HEK293 (cell line): ENCODE measurements around the gene TRAF1.

Source experiments
- CTCF ChIA-PET: fragments of 350-600 bp; formaldehyde crosslinking; extraction: SDS; loops from one replicate; lab custom pipeline; 2021; ENCODE audit warnings: antibody characterized with exemption; lab: Yijun Ruan, JAX
- POLR2A ChIA-PET: fragments of 300-600 bp; formaldehyde crosslinking; extraction: SDS; loops from one replicate; lab custom pipeline; 2020; ENCODE audit warnings: antibody characterized with exemption, inconsistent platforms; lab: Yijun Ruan, JAX
- H3K27ac ChIP-seq: fragments of 200-500 bp; sonication (Bioruptor generic); 2 replicates; pipeline ENCODE4 v1.5.1; 2014; ENCODE audit warnings: low read depth, low read length, control low read depth, inconsistent platforms; ENCODE audit errors: extremely low read depth
- H3K36me3 ChIP-seq, 2 experiments: fragments of 200-500 bp in 1 of 2; sonication (Bioruptor generic) in 1 of 2; 1 replicate in 1 of 2; 2 replicates in 1 of 2; pipeline ENCODE4 v1.5.1; 2014 to 2017; ENCODE audit warnings: inconsistent platforms in 2 of 2, low read length in 2 of 2; ENCODE audit not compliant: control insufficient read depth in 2 of 2, insufficient read depth in 1 of 2
- H3K4me1 ChIP-seq: fragments of 200-500 bp; sonication (Bioruptor generic); 2 replicates; pipeline ENCODE4 v1.5.1; 2014; ENCODE audit warnings: mild to moderate bottlenecking, low read length, inconsistent platforms; ENCODE audit not compliant: control insufficient read depth, insufficient read depth
- H3K4me3 ChIP-seq: 2 replicates; pipeline ENCODE4 v1.5.1; 2011; ENCODE audit warnings: low read depth, mild to moderate bottlenecking, control low read depth, low read length, moderate library complexity
- H3K9me3 ChIP-seq: fragments of 200-500 bp; sonication (Bioruptor generic); 2 replicates; pipeline ENCODE4 v1.5.1; 2014; ENCODE audit warnings: low read depth, low read length, inconsistent platforms; ENCODE audit not compliant: control insufficient read depth, insufficient read depth
- MEIS1 ChIP-seq: sonication (generic); formaldehyde crosslinking; IDR thresholded peaks from 2 replicates; pipeline ENCODE4 v1.8.1; 2022; ENCODE audit warnings: missing genetic modification reagents, mild to moderate bottlenecking, borderline replicate concordance
- MYNN ChIP-seq: fragments of 450-650 bp; formaldehyde crosslinking; IDR thresholded peaks from 2 replicates; pipeline ENCODE4 v1.5.1; 2016; ENCODE audit warnings: missing biosample characterization, missing genetic modification characterization, borderline replicate concordance
- PRDM1 ChIP-seq: fragments of 450-650 bp; formaldehyde crosslinking; IDR thresholded peaks from 2 replicates; pipeline ENCODE4; 2016; ENCODE audit warnings: missing biosample characterization, missing genetic modification characterization
- SALL2 ChIP-seq: fragments of 450-650 bp; formaldehyde crosslinking; IDR thresholded peaks from 2 replicates; pipeline ENCODE4 v1.5.0; 2017; ENCODE audit warnings: missing biosample characterization, mild to moderate bottlenecking, missing genetic modification characterization, borderline replicate concordance
- SCRT1 ChIP-seq: fragments of 450-650 bp; formaldehyde crosslinking; IDR thresholded peaks from 2 replicates; pipeline ENCODE4 v1.5.1; 2016; ENCODE audit warnings: missing biosample characterization, missing genetic modification characterization, borderline replicate concordance
- ZNF133 ChIP-seq: fragments of 450-650 bp; formaldehyde crosslinking; IDR thresholded peaks from 2 replicates; pipeline ENCODE4 v1.5.1; 2016; ENCODE audit warnings: missing biosample characterization, missing genetic modification characterization
- ZNF221 ChIP-seq: fragments of 450-650 bp; formaldehyde crosslinking; IDR thresholded peaks from 2 replicates; pipeline ENCODE4 v1.5.1; 2017; ENCODE audit warnings: missing biosample characterization, missing genetic modification characterization, borderline replicate concordance
- ZNF302 ChIP-seq: fragments of 450-650 bp; formaldehyde crosslinking; IDR thresholded peaks from 2 replicates; pipeline ENCODE4 v1.5.1; 2016; ENCODE audit warnings: missing biosample characterization, missing genetic modification characterization, low read depth
- ZNF324 ChIP-seq: fragments of 450-650 bp; formaldehyde crosslinking; IDR thresholded peaks from 2 replicates; pipeline ENCODE4 v1.5.1; 2016; ENCODE audit warnings: missing biosample characterization, missing genetic modification characterization
- ZNF391 ChIP-seq: fragments of 450-650 bp; formaldehyde crosslinking; IDR thresholded peaks from 2 replicates; pipeline ENCODE4 v1.5.1; 2016; ENCODE audit warnings: low read depth, missing biosample characterization, missing genetic modification characterization, borderline replicate concordance
- ZNF561 ChIP-seq: fragments of 450-650 bp; IDR thresholded peaks from 2 replicates; pipeline ENCODE4 v1.5.1; 2018; ENCODE audit warnings: missing biosample characterization, missing genetic modification characterization, borderline replicate concordance
- ZNF626 ChIP-seq: fragments of 450-650 bp; sonication (Bioruptor Pico); formaldehyde crosslinking; IDR thresholded peaks from 2 replicates; pipeline ENCODE4 v1.5.1; 2018; ENCODE audit warnings: missing biosample characterization, missing genetic modification characterization, inconsistent platforms
- ZNF629 ChIP-seq: fragments of 450-650 bp; formaldehyde crosslinking; IDR thresholded peaks from 2 replicates; pipeline ENCODE4 v1.5.1; 2017; ENCODE audit warnings: missing biosample characterization, missing genetic modification characterization
- ZXDB ChIP-seq: fragments of 450-650 bp; formaldehyde crosslinking; IDR thresholded peaks from 2 replicates; pipeline ENCODE4 v1.5.1; 2016; ENCODE audit warnings: missing biosample characterization, missing genetic modification characterization
- TF ChIP-seq, protein P1 (sequence below): fragments of 450-650 bp; formaldehyde crosslinking; IDR thresholded peaks from 2 replicates; pipeline ENCODE4 v1.5.1; 2016; ENCODE audit warnings: missing biosample characterization, missing genetic modification characterization
- TF ChIP-seq, protein P2 (sequence below): fragments of 450-650 bp; formaldehyde crosslinking; IDR thresholded peaks from 2 replicates; pipeline ENCODE4 v1.5.1; 2016; ENCODE audit warnings: missing biosample characterization, missing genetic modification characterization
- TF ChIP-seq, protein P3 (sequence below): fragments of 450-650 bp; formaldehyde crosslinking; IDR thresholded peaks from 2 replicates; pipeline ENCODE4 v1.5.1; 2016; ENCODE audit warnings: missing biosample characterization, missing genetic modification characterization
- TF ChIP-seq, protein P4 (sequence below): fragments of 450-650 bp; formaldehyde crosslinking; IDR thresholded peaks from 2 replicates; pipeline ENCODE4 v1.5.1; 2017; ENCODE audit warnings: missing biosample characterization, missing genetic modification characterization
- TF ChIP-seq, protein P5 (sequence below): fragments of 450-650 bp; formaldehyde crosslinking; IDR thresholded peaks from 2 replicates; pipeline ENCODE4 v1.5.1; 2017; ENCODE audit warnings: missing biosample characterization, missing genetic modification characterization
- TF ChIP-seq, protein P6 (sequence below): fragments of 450-650 bp; formaldehyde crosslinking; conservative IDR thresholded peaks from 2 replicates; pipeline ENCODE4 v1.5.1; 2016; ENCODE audit warnings: low read depth, missing biosample characterization, missing genetic modification characterization

TRAF1 gene

DNA sequence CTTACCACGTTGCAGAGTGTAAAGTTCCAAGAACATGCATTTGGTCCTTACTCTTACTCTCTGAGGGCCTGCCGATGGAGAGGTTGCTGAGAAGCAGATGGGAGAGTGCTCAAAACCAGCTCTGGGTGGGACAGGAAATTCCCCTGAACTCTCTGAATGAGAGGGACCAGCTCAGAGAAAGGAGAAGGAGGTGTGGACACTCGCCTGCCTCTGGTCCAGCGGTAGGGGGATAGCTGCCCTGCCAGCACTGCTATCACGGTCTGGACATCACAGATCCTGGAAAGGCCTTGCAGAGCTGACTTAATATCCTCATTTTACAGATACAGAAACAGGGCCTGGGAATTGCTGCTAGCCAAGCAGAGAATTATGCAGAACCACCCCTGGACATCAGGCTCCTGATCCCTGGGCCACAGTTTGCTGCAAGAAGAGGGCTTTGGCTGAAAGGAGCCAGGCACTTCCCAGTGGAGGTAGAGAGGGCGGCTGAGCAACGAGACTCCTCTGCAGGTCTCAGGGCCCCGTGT, 4.9 kb downstream of the TRAF1 start (continued):
- TF ChIP-seq, protein P1, sequence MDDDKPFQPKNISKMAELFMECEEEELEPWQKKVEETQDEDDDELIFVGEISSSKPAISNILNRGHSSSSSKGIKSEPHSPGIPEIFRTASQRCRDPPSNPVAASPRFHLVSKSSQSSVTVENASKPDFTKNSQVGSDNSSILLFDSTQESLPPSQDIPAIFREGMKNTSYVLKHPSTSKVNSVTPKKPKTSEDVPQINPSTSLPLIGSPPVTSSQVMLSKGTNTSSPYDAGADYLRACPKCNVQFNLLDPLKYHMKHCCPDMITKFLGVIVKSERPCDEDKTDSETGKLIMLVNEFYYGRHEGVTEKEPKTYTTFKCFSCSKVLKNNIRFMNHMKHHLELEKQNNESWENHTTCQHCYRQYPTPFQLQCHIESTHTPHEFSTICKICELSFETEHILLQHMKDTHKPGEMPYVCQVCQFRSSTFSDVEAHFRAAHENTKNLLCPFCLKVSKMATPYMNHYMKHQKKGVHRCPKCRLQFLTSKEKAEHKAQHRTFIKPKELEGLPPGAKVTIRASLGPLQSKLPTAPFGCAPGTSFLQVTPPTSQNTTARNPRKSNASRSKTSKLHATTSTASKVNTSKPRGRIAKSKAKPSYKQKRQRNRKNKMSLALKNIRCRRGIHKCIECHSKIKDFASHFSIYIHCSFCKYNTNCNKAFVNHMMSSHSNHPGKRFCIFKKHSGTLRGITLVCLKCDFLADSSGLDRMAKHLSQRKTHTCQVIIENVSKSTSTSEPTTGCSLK (tag by site-specific recombination): no peak
- no peak for TF ChIP-seq PRDM1 (tag by site-specific recombination)
- no peak for TF ChIP-seq ZNF221 (tag by site-specific recombination)
- no peak for TF ChIP-seq ZNF324 (tag by site-specific recombination)
- TF ChIP-seq ZXDB (tag by site-specific recombination): no peak
- TF ChIP-seq, protein P2, sequence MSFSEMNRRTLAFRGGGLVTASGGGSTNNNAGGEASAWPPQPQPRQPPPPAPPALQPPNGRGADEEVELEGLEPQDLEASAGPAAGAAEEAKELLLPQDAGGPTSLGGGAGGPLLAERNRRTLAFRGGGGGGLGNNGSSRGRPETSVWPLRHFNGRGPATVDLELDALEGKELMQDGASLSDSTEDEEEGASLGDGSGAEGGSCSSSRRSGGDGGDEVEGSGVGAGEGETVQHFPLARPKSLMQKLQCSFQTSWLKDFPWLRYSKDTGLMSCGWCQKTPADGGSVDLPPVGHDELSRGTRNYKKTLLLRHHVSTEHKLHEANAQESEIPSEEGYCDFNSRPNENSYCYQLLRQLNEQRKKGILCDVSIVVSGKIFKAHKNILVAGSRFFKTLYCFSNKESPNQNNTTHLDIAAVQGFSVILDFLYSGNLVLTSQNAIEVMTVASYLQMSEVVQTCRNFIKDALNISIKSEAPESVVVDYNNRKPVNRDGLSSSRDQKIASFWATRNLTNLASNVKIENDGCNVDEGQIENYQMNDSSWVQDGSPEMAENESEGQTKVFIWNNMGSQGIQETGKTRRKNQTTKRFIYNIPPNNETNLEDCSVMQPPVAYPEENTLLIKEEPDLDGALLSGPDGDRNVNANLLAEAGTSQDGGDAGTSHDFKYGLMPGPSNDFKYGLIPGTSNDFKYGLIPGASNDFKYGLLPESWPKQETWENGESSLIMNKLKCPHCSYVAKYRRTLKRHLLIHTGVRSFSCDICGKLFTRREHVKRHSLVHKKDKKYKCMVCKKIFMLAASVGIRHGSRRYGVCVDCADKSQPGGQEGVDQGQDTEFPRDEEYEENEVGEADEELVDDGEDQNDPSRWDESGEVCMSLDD (tag by site-specific recombination): no peak
- TF ChIP-seq, protein P3, sequence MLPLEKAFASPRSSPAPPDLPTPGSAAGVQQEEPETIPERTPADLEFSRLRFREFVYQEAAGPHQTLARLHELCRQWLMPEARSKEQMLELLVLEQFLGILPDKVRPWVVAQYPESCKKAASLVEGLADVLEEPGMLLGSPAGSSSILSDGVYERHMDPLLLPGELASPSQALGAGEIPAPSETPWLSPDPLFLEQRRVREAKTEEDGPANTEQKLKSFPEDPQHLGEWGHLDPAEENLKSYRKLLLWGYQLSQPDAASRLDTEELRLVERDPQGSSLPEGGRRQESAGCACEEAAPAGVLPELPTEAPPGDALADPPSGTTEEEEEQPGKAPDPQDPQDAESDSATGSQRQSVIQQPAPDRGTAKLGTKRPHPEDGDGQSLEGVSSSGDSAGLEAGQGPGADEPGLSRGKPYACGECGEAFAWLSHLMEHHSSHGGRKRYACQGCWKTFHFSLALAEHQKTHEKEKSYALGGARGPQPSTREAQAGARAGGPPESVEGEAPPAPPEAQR: no peak
- no peak for TF ChIP-seq SCRT1 (tag by site-specific recombination)
- no peak for TF ChIP-seq ZNF561 (tag by site-specific recombination)
- no peak for TF ChIP-seq MYNN (tag by site-specific recombination)
- no peak for TF ChIP-seq ZNF629 (tag by site-specific recombination)
- TF ChIP-seq, all 188 proteins: peak for 0

DNA sequence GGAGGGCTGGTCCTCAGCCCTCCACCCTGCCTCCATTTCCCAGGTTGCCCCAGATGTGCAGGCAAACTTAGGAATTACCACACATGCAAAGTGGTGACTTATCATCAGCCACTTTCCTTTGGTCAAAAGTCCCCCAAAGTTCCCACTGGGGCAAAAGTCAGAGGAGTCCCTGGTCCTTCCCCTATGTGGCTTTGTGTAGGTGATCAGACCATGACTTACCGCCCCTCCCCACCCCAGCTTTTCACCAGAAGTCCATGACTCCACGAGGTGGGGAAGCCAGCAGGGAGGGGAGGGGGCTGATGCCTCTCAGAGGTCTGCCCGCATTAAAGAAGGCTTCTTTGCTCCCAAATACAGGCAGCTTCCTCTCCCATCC, 5.8 kb downstream of the TRAF1 start:
- no peak overlapping the region for H3K27ac ChIP-seq
- ChIA-PET CTCF (interaction anchor here (0.6 kb wide), 1 partner anchor 30 kb away, joined by 5 read pairs; no protein-coding TSS in a partner anchor), POLR2A (interaction anchor here (1.2 kb wide), 1 partner anchor 168 kb away, joined by 3 read pairs; no protein-coding TSS in a partner anchor)
- no peak overlapping the region for H3K4me3 ChIP-seq
- H3K4me1 ChIP-seq: no peaks in the 10 kb centered on the region
- no peaks in the 10 kb centered on the region for H3K36me3 ChIP-seq
- TF ChIP-seq SALL2 (tag by site-specific recombination) (no peak), MEIS1 (no peak), ZNF133 (no peak), ZNF626 (no peak), ZNF302 (no peak), ZNF391 (tag by site-specific recombination) (no peak)
- TF ChIP-seq, protein P4, sequence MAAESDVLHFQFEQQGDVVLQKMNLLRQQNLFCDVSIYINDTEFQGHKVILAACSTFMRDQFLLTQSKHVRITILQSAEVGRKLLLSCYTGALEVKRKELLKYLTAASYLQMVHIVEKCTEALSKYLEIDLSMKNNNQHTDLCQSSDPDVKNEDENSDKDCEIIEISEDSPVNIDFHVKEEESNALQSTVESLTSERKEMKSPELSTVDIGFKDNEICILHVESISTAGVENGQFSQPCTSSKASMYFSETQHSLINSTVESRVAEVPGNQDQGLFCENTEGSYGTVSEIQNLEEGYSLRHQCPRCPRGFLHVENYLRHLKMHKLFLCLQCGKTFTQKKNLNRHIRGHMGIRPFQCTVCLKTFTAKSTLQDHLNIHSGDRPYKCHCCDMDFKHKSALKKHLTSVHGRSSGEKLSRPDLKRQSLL: no peak
- TF ChIP-seq, protein P5, sequence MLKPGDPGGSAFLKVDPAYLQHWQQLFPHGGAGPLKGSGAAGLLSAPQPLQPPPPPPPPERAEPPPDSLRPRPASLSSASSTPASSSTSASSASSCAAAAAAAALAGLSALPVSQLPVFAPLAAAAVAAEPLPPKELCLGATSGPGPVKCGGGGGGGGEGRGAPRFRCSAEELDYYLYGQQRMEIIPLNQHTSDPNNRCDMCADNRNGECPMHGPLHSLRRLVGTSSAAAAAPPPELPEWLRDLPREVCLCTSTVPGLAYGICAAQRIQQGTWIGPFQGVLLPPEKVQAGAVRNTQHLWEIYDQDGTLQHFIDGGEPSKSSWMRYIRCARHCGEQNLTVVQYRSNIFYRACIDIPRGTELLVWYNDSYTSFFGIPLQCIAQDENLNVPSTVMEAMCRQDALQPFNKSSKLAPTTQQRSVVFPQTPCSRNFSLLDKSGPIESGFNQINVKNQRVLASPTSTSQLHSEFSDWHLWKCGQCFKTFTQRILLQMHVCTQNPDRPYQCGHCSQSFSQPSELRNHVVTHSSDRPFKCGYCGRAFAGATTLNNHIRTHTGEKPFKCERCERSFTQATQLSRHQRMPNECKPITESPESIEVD (tag by site-specific recombination): no peak
- TF ChIP-seq, protein P6, sequence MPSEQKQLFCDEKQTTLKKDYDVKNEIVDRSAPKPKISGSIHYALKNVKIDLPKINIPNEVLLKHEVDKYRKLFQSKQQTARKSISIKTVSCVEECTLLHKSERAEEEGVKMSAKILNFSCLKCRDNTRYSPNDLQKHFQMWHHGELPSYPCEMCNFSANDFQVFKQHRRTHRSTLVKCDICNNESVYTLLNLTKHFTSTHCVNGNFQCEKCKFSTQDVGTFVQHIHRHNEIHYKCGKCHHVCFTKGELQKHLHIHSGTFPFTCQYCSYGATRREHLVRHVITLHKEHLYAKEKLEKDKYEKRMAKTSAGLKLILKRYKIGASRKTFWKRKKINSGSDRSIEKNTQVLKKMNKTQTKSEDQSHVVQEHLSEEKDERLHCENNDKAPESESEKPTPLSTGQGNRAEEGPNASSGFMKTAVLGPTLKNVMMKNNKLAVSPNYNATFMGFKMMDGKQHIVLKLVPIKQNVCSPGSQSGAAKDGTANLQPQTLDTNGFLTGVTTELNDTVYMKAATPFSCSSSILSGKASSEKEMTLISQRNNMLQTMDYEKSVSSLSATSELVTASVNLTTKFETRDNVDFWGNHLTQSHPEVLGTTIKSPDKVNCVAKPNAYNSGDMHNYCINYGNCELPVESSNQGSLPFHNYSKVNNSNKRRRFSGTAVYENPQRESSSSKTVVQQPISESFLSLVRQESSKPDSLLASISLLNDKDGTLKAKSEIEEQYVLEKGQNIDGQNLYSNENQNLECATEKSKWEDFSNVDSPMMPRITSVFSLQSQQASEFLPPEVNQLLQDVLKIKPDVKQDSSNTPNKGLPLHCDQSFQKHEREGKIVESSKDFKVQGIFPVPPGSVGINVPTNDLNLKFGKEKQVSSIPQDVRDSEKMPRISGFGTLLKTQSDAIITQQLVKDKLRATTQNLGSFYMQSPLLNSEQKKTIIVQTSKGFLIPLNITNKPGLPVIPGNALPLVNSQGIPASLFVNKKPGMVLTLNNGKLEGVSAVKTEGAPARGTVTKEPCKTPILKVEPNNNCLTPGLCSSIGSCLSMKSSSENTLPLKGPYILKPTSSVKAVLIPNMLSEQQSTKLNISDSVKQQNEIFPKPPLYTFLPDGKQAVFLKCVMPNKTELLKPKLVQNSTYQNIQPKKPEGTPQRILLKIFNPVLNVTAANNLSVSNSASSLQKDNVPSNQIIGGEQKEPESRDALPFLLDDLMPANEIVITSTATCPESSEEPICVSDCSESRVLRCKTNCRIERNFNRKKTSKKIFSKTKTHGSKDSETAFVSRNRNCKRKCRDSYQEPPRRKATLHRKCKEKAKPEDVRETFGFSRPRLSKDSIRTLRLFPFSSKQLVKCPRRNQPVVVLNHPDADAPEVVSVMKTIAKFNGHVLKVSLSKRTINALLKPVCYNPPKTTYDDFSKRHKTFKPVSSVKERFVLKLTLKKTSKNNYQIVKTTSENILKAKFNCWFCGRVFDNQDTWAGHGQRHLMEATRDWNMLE (tag by site-specific recombination): no peak
- H3K9me3 ChIP-seq: no peaks in the 10 kb centered on the region
